Urothelium cell line (cell line): ENCODE results near the gene GRIK5.

Experiments used
- DNase-seq: peaks from one replicate; pipeline ENCODE4 v3.0.0; 2011; ENCODE audit warnings: low spot score, mixed read lengths
- FAIRE-seq: peaks from 2 replicates; lab custom pipeline; 2011; peaks lifted over from hg19 to GRCh38; lab: Jason Lieb, UNC

GRIK5 gene

GRCh38 chr19:42076380-42076944 lies 6.5 kb upstream of the GRIK5 start:
- FAIRE-seq (no peak), DNase-seq (no peak)

GRCh38 chr19:42075616-42076379 lies 5.8 kb upstream of the GRIK5 start, which contains the start of gene ZNF574:
Gene ZNF574, plus strand, starts transcription at chr19:42076166. Its CDS starts 2,441 bp downstream, at chr19:42078607.
- FAIRE-seq (peak; percentile 94), DNase-seq (peak; percentile 99)

- FAIRE-seq (no peak), DNase-seq (no peak)
Observed at GRCh38 chr19:42075364-42075615, 5.3 kb upstream of the GRIK5 start.

GRCh38 chr19:42074513-42075363 lies 4.7 kb upstream of the GRIK5 start:
- FAIRE-seq (no peak), DNase-seq (peak; percentile 42)

GRCh38 chr19:42071247-42071646 lies 1.2 kb upstream of the GRIK5 start:
- no peak for FAIRE-seq

GRCh38 chr19:42068756-42069571 lies 1.0 kb downstream of the GRIK5 start:
- FAIRE-seq, result no peak

More at GRCh38 chr19:42071247-42071646, 1.2 kb upstream of the GRIK5 start:
- DNase-seq, result no peak

GRCh38 chr19:42068361-42068755 lies 1.6 kb downstream of the GRIK5 start:
- no peak for DNase-seq
- FAIRE-seq, result no peak

More at GRCh38 chr19:42068756-42069571, 1.0 kb downstream of the GRIK5 start:
- no peak for DNase-seq

GRCh38 chr19:42067315-42067888 lies 2.6 kb downstream of the GRIK5 start:
- no peak for DNase-seq
- FAIRE-seq, result no peak

GRCh38 chr19:42066075-42066754 lies 3.8 kb downstream of the GRIK5 start:
- FAIRE-seq, result no peak
- peak; percentile 76 for DNase-seq

- FAIRE-seq (no peak), DNase-seq (no peak)
Observed at GRCh38 chr19:42065511-42065910, 4.5 kb downstream of the GRIK5 start.

GRCh38 chr19:42065051-42065450 lies 5.0 kb downstream of the GRIK5 start:
- DNase-seq, result no peak
- no peak for FAIRE-seq

GRCh38 chr19:42064432-42064831 lies 5.6 kb downstream of the GRIK5 start:
- DNase-seq (no peak), FAIRE-seq (no peak)

GRCh38 chr19:42062381-42062780 lies 7.6 kb downstream of the GRIK5 start:
- no peak for FAIRE-seq
- DNase-seq, result no peak

GRCh38 chr19:42060117-42060516 lies 9.9 kb downstream of the GRIK5 start:
- DNase-seq (no peak), FAIRE-seq (no peak)

- no peak for DNase-seq
- no peak for FAIRE-seq
Observed at GRCh38 chr19:42059196-42059595, 10.8 kb downstream of the GRIK5 start.

- no peak for DNase-seq
- no peak for FAIRE-seq
Observed at GRCh38 chr19:42057846-42058245, 12.2 kb downstream of the GRIK5 start.

GRCh38 chr19:42054205-42054604 lies 15.8 kb downstream of the GRIK5 start:
- no peak for FAIRE-seq

GRCh38 chr19:42053037-42053935 lies 16.7 kb downstream of the GRIK5 start:
- no peak for FAIRE-seq
- DNase-seq, result no peak

More at GRCh38 chr19:42054205-42054604, 15.8 kb downstream of the GRIK5 start:
- DNase-seq, result no peak
